Heart right ventricle (tissue), 16 donors: ENCODE results near the gene MAP4K4. TPM values are rescaled to one million over a fixed set of nuclear protein-coding genes. Genes with fewer than 3 reads are reported as not detected.
A peak's percentile ranks its signal among the peaks of the same experiment; 100 is the strongest.

Experiments used
- ATAC-seq, 8 donors: fragments of 200-7000 bp; cut with Tn5 transposase; one replicate each; pipeline ENCODE4 v1.9.1; 2020; ENCODE audit warnings: mild to moderate bottlenecking in 8 of 8, moderate library complexity in 8 of 8, moderate number of reproducible peaks in 1 of 8
- DNase-seq, 2 donors: peaks; one replicate each; pipeline ENCODE4 v3.0.0-alpha.2; 2020
- H3K27ac ChIP-seq, 10 donors: fragments of 200-600 bp; sonication (generic) in 2 of 10; one replicate each; pipeline versions ENCODE4 v1.5.0 to v1.8.0; 2020 to 2022; ENCODE audit warnings: mild to moderate bottlenecking in 3 of 10
- H3K27me3 ChIP-seq, 7 donors: fragments of 200-600 bp; one replicate each; pipeline ENCODE4 v1.8.0; 2021 to 2022; ENCODE audit warnings: mild to moderate bottlenecking in 2 of 7
- H3K36me3 ChIP-seq, 9 donors: fragments of 200-600 bp; sonication (generic) in 1 of 9; one replicate each; pipeline versions ENCODE4 v1.5.0 to v1.8.0; 2020 to 2022; ENCODE audit warnings: mild to moderate bottlenecking in 2 of 9
- H3K4me1 ChIP-seq, 9 donors: fragments of 200-600 bp; sonication (generic) in 1 of 9; one replicate each; pipeline versions ENCODE4 v1.5.0 to v1.8.0; 2020 to 2022; ENCODE audit warnings: mild to moderate bottlenecking in 4 of 9
- H3K4me3 ChIP-seq, 10 donors: fragments of 200-600 bp; sonication (generic) in 2 of 10; one replicate each; pipeline versions ENCODE4 v1.5.0 to v1.8.0; 2020 to 2022; ENCODE audit warnings: mild to moderate bottlenecking in 7 of 10, moderate library complexity in 2 of 10
- H3K9me3 ChIP-seq, 11 donors: fragments of 200-600 bp in 10 of 11; sonication (generic) in 2 of 11; one replicate each; pipeline versions ENCODE4 v1.5.0 to v1.8.0; 2013 to 2022; ENCODE audit warnings: mild to moderate bottlenecking in 2 of 11, control low read depth in 1 of 11, moderate library complexity in 1 of 11
- WGBS, 2 donors: extraction: QIAGEN DNeasy Blood & Tissue Kit; methylation state at CpG; one replicate each; pipeline ENCODE4 v1.1.7; 2013; ENCODE audit warnings: inconsistent platforms in 1 of 2; 5-methylcytosine and 5-hydroxymethylcytosine counted together
- intact Hi-C, 10 donors: fragments of 100-400 bp; cut with DNase I; formaldehyde crosslinking; loops; one replicate each; pipeline versions ENCODE4 v1.11.1 to v1.14.2; 2022
- long read RNA-seq, 3 donors: library from polyadenylated mRNA; unstranded; transcript quantifications; one replicate each; pipeline ENCODE4 v2.0.0, GENCODE V29; 2020 to 2021
- polyA plus RNA-seq, 2 donors: library from polyadenylated mRNA; stranded (reverse); fragments of 200-250 nt; gene quantifications; one replicate each; pipeline ENCODE4 v1.2.3, GENCODE V29; 2013
- total RNA-seq, 10 donors: library from RNA; stranded (reverse); fragmentation: NEBNext Ultra II Directional in 3 of 10; extraction: Animal tissue kit (Norgen Biotek cat#: 25700) in 3 of 10; gene quantifications; one replicate each; pipeline versions ENCODE4 v1.2.1 to v1.2.4, GENCODE V29; 2021 to 2023
- TF ChIP-seq, protein P1 (sequence below), 9 donors: fragments of 200-600 bp; sonication (generic) in 2 of 9; IDR thresholded peaks; one replicate each; pipeline versions ENCODE4 v1.5.0 to v1.8.0; 2021 to 2022; ENCODE audit warnings: antibody characterized with exemption in 9 of 9, mild to moderate bottlenecking in 5 of 9, moderate library complexity in 1 of 9
- donor health status: Arrhythmogenic right ventricular cardiomyopathy.
- donor health status: ischemic (EF 13 %, LVEDD 7.1; RV severe dilation, severe dysfunction).
- donor health status: healthy with polysubstance abuse.
- donor health status: DM: no; HTN: yes; CAD: no.
- donor health status: DM: no; HTN: no; CAD: no.
- donor health status: ischemic (EF 25% LVEDD 6.9; RV normal size, moderate dysfunction).
- donor health status: ischemic (EF 25% LVEDD 5.7; RV mildly dilated, moderate dysfunction).
- donor health status: healthy.
- donor health status: DM: yes; HTN: yes; CAD: no.
- donor health status: Ischemic cardiomyopathy.
- donor health status: ischemic (EF 35%, LVEDD 5.7; RV mildly dilated, moderate dysfunction).
- donor health status: nonischemic (EF 11% LVEDD 7.7; RV severe dilation, severe dysfunction).
- donor health status: DM: yes; HTN: yes; CAD: no.
- donor health status: PGD.
- donor health status: ischemic (EF 29% LVEDD 5.4; RV normal size, mild dysfunction).
- donor health status: nonischemic (EF 23%, LVEDD 6.1; RV moderate dilation, normal function).

Gene MAP4K4
- total RNA-seq = 100 to 1,000 TPM in 5 of 10 donors, 10 to 100 TPM in 5; 74.5 to 116 (median 96.0) TPM
- 10 to 100 TPM; 44.3 to 46.2 TPM for polyA plus RNA-seq
- long read RNA-seq, donor 1, full-length matches to known transcripts = 7 of 85 reads
- long read RNA-seq, donor 1, partial matches to known transcripts = 33 of 85 reads
- long read RNA-seq, donor 1, other reads (novel, unspliced or antisense) = 45 of 85 reads
- long read RNA-seq, donor 2, full-length matches to known transcripts = 5 of 105 reads
- long read RNA-seq, donor 2, partial matches to known transcripts = 29 of 105 reads
- long read RNA-seq, donor 2, other reads (novel, unspliced or antisense) = 71 of 105 reads
- long read RNA-seq, donor 3, partial matches to known transcripts = 11 of 35 reads
- long read RNA-seq, donor 3, other reads (novel, unspliced or antisense) = 24 of 35 reads

DNA sequence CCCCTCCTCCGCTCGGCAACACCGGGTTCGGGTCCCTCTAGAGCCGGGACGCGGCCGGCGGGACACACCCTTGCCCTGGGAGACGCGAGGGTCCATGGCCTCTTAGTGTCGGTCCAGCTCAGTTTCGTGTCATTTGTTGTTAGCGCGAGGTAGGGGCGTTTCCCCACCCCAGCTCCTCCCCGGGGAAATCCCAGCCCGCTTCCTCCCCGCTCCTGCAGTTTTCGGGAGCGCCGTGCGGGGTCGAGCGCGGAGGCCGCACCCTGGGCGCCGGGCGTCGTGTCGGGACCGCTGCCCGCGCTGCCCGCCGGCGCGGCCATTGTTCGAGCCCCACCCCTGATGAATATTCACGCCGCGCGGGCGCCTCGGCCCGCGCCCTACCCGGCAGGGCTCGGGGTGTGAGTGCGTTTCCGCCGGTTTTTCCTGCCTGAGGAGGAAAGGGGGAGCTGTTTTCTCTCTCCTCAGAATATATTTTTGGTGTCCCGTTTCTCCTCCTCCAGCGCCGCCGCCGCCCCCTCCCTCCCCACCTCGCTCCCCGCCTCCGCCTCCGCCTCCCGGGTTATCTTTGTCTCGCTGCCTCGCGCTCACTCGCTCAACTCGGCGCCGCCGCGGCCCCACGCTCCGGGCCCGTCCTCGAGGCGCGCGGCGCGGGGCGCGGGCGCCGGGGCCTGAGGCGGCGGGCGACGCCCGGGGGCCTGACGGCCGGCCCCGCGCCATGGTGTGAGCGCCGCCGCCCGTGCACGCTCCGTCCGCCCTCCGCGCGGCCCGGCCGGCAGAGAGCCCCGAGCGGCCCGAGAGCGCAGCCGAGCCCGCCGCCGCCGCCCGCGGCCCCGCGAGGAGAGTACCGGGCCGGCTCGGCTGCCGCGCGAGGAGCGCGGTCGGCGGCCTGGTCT lies at the start of gene MAP4K4:
Gene MAP4K4, plus strand, starts transcription at position 584 of the 890 bp plus-strand sequence. CDS start 374 bp downstream, outside the sequence.
- intact Hi-C loops = loop anchor here (1.0 to 10.0 kb wide), 16 partner anchors 55 to 283 kb away; no protein-coding TSS in a partner anchor
- H3K4me1 ChIP-seq = peaks cover 0 to 47% (median 27%) of the 10 kb centered on the region in 9 donors
- H3K36me3 ChIP-seq = peaks cover 0 to 2% (median 0%) of the 10 kb centered on the region in 9 donors
- H3K9me3 ChIP-seq = peaks cover 0 to 11% (median 0%) of the 10 kb centered on the region in 11 donors
- peak within 1 kb of the TSS; percentile 53 to 81 (median 73) for H3K4me3 ChIP-seq
- ATAC-seq = peak; percentile 85 to 92 (median 88)
- TF ChIP-seq, protein P1, sequence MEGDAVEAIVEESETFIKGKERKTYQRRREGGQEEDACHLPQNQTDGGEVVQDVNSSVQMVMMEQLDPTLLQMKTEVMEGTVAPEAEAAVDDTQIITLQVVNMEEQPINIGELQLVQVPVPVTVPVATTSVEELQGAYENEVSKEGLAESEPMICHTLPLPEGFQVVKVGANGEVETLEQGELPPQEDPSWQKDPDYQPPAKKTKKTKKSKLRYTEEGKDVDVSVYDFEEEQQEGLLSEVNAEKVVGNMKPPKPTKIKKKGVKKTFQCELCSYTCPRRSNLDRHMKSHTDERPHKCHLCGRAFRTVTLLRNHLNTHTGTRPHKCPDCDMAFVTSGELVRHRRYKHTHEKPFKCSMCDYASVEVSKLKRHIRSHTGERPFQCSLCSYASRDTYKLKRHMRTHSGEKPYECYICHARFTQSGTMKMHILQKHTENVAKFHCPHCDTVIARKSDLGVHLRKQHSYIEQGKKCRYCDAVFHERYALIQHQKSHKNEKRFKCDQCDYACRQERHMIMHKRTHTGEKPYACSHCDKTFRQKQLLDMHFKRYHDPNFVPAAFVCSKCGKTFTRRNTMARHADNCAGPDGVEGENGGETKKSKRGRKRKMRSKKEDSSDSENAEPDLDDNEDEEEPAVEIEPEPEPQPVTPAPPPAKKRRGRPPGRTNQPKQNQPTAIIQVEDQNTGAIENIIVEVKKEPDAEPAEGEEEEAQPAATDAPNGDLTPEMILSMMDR (IDR thresholded peaks at IDR 0.05) = peak in 7 of 9 donors; percentile 21 to 66 (median 51)
- DNase-seq = peak; percentile 88 to 91
- H3K27me3 ChIP-seq = no peaks in the 10 kb centered on the region
- peak within 1 kb of the TSS; percentile 79 to 95 (median 92) for H3K27ac ChIP-seq
- 0% methylated on average over 106 to 129 of the region's 129 CpGs for WGBS, 2 donors

DNA sequence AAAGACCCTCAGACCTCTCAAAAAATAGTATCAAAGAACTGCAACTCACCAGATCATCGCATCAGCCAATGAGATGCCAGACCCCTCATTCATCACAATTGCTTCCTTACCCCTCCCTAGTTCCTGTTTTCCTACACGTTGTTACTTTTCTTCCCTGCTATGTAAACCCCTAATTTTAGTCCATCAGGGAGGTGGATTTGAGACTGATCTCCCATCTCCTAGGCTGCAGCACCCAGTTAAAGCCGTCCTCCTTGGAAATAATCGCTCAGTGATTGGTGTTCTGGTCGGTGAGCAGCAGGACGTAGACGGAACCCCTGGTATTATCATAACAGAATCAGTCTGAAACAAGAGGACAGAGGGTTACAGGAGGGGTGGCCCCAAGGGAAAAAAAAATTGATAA lies 44.0 kb upstream of the MAP4K4 start:
- WGBS, 2 donors = 83 to 85% methylated on average over 7 of the region's 7 CpGs
- H3K36me3 ChIP-seq = no peaks in the 10 kb centered on the region
- no peak overlapping the region for H3K4me3 ChIP-seq
- TF ChIP-seq, protein P1 (IDR thresholded peaks at IDR 0.05) = no peak
- no peaks in the 10 kb centered on the region for H3K27me3 ChIP-seq
- H3K27ac ChIP-seq = no peak overlapping the region
- DNase-seq (no peak), ATAC-seq (no peak)
- H3K4me1 ChIP-seq = peaks cover 0 to 25% (median 4%) of the 10 kb centered on the region in 9 donors
- peaks cover 0 to 6% (median 0%) of the 10 kb centered on the region in 11 donors for H3K9me3 ChIP-seq
- intact Hi-C loops = no loop called here

DNA sequence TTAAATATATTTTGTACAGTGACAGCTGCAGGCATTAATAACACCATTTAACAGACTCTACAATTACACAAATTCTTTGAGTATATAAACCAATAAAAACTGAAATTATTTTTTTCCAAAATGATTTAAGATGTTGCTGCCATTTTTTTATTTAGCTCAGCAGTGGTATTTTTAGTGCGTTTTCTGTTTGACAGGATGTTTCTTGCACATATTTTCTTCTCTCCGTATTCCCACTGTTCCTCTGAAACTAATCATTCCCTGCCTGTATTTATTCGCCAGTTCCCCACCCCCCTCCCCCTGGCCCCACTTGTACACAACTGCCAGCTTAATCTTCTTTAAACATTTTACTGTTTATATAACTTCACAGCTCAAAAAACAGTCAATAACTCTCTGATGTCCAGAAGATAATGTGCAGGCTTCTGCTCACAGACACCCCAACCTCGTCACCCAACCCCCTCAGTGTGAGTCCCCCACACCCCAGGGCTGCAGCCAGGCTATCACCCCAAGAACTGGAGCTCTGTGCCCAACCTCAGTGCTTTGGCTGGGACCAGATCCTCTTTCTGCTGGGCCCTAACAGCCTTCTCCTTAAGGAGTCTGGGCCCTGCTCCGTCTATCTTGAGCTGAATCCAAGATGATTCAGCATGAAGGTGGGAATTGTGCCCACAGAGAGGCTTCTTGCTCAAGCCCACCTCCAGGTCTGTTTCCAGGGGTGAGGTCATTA lies 41.6 kb upstream of the MAP4K4 start:
- TF ChIP-seq, protein P1 (IDR thresholded peaks at IDR 0.05) = no peak
- DNase-seq (no peak), ATAC-seq (peak in 1 of 8 donors; percentile 31)
- peaks cover 0 to 34% (median 6%) of the 10 kb centered on the region in 9 donors for H3K4me1 ChIP-seq
- H3K27me3 ChIP-seq = no peaks in the 10 kb centered on the region
- H3K9me3 ChIP-seq = peaks cover 0 to 6% (median 0%) of the 10 kb centered on the region in 11 donors
- no peaks in the 10 kb centered on the region for H3K36me3 ChIP-seq
- intact Hi-C loops = no loop called here
- WGBS, 2 donors = 54 to 57% methylated on average over 5 of the region's 5 CpGs
- no peak overlapping the region for H3K4me3 ChIP-seq
- peak overlapping the region in 6 of 10 donors; percentile 4 to 40 (median 18) for H3K27ac ChIP-seq
